K562 (cell line): ENCODE results near the gene CALCOCO2. TPM values are rescaled to one million over a fixed set of nuclear protein-coding genes. Genes with fewer than 3 reads are reported as not detected.

Experiments
- BHLHE40 ChIP-seq: IDR thresholded peaks from 2 replicates; pipeline ENCODE4 v1.6.1; 2011; ENCODE audit warnings: low read length, improper control_type of control experiment
- BRF1 ChIP-seq: IDR thresholded peaks from 3 replicates; pipeline ENCODE4 v1.6.1; 2011; ENCODE audit warnings: borderline replicate concordance, mild to moderate bottlenecking; ENCODE audit not compliant: insufficient read length; ENCODE audit errors: extremely low read depth
- C11orf30 ChIP-seq: fragments of 450-650 bp; IDR thresholded peaks from 2 replicates; pipeline ENCODE4 v1.6.1; 2016; ENCODE audit warnings: low read depth, mild to moderate bottlenecking
- CTCF ChIP-seq, 3 experiments: IDR thresholded peaks in 2 of 3; conservative IDR thresholded peaks in 1 of 3; 2 replicates each; pipeline ENCODE4 v1.5.1; 2011 to 2012; ENCODE audit warnings: low read length in 3 of 3, mild to moderate bottlenecking in 3 of 3, control low read depth in 2 of 3, improper control_type of control experiment in 1 of 3, inconsistent platforms in 1 of 3, low read depth in 1 of 3, mixed read lengths in 1 of 3, moderate library complexity in 1 of 3; ENCODE audit not compliant: insufficient read depth in 2 of 3
- ESRRB ChIP-seq: fragments of 250-450 bp; sonication (Bioruptor Pico); IDR thresholded peaks from 2 replicates; pipeline ENCODE4 v1.5.0; 2020; ENCODE audit warnings: mild to moderate bottlenecking, moderate library complexity, borderline replicate concordance
- FOSL1 ChIP-seq: fragments of 200-800 bp; sonication (Bioruptor generic); conservative IDR thresholded peaks from 2 replicates; pipeline ENCODE4 v1.6.1; 2016; ENCODE audit warnings: missing genetic modification characterization, missing compliant biosample characterization
- HDAC6 ChIP-seq: IDR thresholded peaks from 2 replicates; pipeline ENCODE4 v1.6.1; 2012; ENCODE audit warnings: low read depth, mild to moderate bottlenecking, control low read depth, inconsistent platforms, low read length, moderate library complexity
- HDGF ChIP-seq: fragments of 450-650 bp; IDR thresholded peaks from 2 replicates; pipeline ENCODE4 v1.6.1; 2016
- HINFP ChIP-seq: fragments of 450-650 bp; conservative IDR thresholded peaks from 2 replicates; pipeline ENCODE4 v1.6.1; 2016; ENCODE audit warnings: missing genetic modification characterization, low read depth, mild to moderate bottlenecking, control low read depth, missing compliant biosample characterization
- L3MBTL2 ChIP-seq: fragments of 450-650 bp; IDR thresholded peaks from 2 replicates; pipeline ENCODE4 v1.6.1; 2016; ENCODE audit warnings: mild to moderate bottlenecking, moderate library complexity
- MEF2A ChIP-seq: IDR thresholded peaks from 2 replicates; pipeline ENCODE4 v1.6.1; 2011; ENCODE audit warnings: low read depth, mild to moderate bottlenecking, low read length, moderate library complexity; ENCODE audit not compliant: control insufficient read depth
- MTA1 ChIP-seq: fragments of 450-650 bp; IDR thresholded peaks from 2 replicates; pipeline ENCODE4 v1.6.1; 2017; ENCODE audit warnings: borderline replicate concordance
- MTA2 ChIP-seq: fragments of 450-650 bp; IDR thresholded peaks from 2 replicates; pipeline ENCODE4 v1.6.1; 2016; ENCODE audit warnings: low read depth
- NCOA1 ChIP-seq: fragments of 450-650 bp; IDR thresholded peaks from 2 replicates; pipeline ENCODE4 v1.6.1; 2016; ENCODE audit warnings: low read depth
- PRPF4 ChIP-seq: fragments of 200-400 bp; formaldehyde crosslinking; IDR thresholded peaks from one replicate; pipeline ENCODE4 v1.6.1; 2017; ENCODE audit warnings: low read length, low read depth, mild to moderate bottlenecking; ENCODE audit not compliant: insufficient read depth, poor library complexity, severe bottlenecking
- RB1 ChIP-seq: fragments of 450-650 bp; IDR thresholded peaks from 2 replicates; pipeline ENCODE4 v1.6.1; 2017; ENCODE audit warnings: low read depth, mild to moderate bottlenecking
- RBFOX2 ChIP-seq: fragments of 200-400 bp; formaldehyde crosslinking; IDR thresholded peaks from 2 replicates; pipeline ENCODE4 v1.6.1; 2017; ENCODE audit warnings: low read depth, mild to moderate bottlenecking, low read length, moderate library complexity
- SMAD1 ChIP-seq: fragments of 150-350 bp; IDR thresholded peaks from 2 replicates; pipeline ENCODE4 v1.6.1; 2014; ENCODE audit warnings: low read length, low read depth; ENCODE audit not compliant: partially characterized antibody
- SPI1 ChIP-seq: IDR thresholded peaks from 2 replicates; pipeline ENCODE4 v1.6.1; 2011; ENCODE audit warnings: low read depth, low read length, control low read depth, borderline replicate concordance
- TAF9B ChIP-seq: fragments of 450-650 bp; IDR thresholded peaks from 2 replicates; pipeline ENCODE4 v1.6.1; 2018; ENCODE audit warnings: mild to moderate bottlenecking; ENCODE audit not compliant: partially characterized antibody
- TARDBP ChIP-seq: fragments of 450-650 bp; IDR thresholded peaks from 2 replicates; pipeline ENCODE4 v1.6.1; 2016
- ZBTB26 ChIP-seq: fragments of 450-650 bp; formaldehyde crosslinking; IDR thresholded peaks from 2 replicates; pipeline ENCODE4 v1.4.0; 2022; ENCODE audit warnings: missing genetic modification characterization
- polyA plus RNA-seq, 8 experiments: library from polyadenylated mRNA; depleted of rRNA in 4 of 8; stranded (reverse) in 5 of 8; unstranded in 3 of 8; fragments of >200 nt; fragmentation: Nextera tagmentation in 2 of 8; fragmentation: Illumina TruSeq in 1 of 8; extraction: Ambion mirVana in 2 of 8; extraction: Trizol in 1 of 8; gene quantifications; 2 replicates each; pipeline versions ENCODE4 v1.2.1 to v1.2.3, GENCODE V29; 2011 to 2014; ENCODE audit warnings: inconsistent platforms in 1 of 8, missing spikeins in 1 of 8
- total RNA-seq, 7 experiments: library from RNA; depleted of rRNA in 6 of 7; stranded (reverse); fragments of >200 nt in 6 of 7; fragmentation: Illumina TruSeq in 2 of 7; extraction: Trizol in 2 of 7; gene quantifications; 2 replicates each; pipeline versions ENCODE4 v1.2.1 to v1.2.3, GENCODE V29; 2011 to 2021; ENCODE audit warnings: low replicate concordance in 1 of 7

The CALCOCO2 gene
- total and polyA plus RNA-seq, 9 of the 15 experiments (the other 6 are each of a cell fraction or from before 2014, with no cell fraction given): 24.1 to 87.3 (median 67.5) TPM

- TF ChIP-seq RB1: peak; percentile 87
- 0 out of 2 replicates have a peak, but pooled peaks have one; percentile 24 for TF ChIP-seq FOSL1
- peak; percentile 43 for TF ChIP-seq SMAD1
- no peak for TF ChIP-seq BRF1
- peak; percentile 80 for TF ChIP-seq TAF9B
- peak; percentile 62 for TF ChIP-seq C11orf30
- no peak for TF ChIP-seq ZBTB26
- peak; percentile 30 for TF ChIP-seq PRPF4
- peak; percentile 65; the same call in 1 of the 2 replicates for TF ChIP-seq NCOA1
- peak; percentile 88; the same call in 1 of the 2 replicates for TF ChIP-seq HDGF
- TF ChIP-seq MEF2A: peak; percentile 30; the same call in 1 of the 2 replicates
- TF ChIP-seq CTCF (IDR thresholded peaks at IDR 0.05 in 2 of 3, conservative IDR thresholded peaks at IDR 0.05 in 1 of 3; ENCODE audit: insufficient read depth in 2 of 3, low read depth in 1 of 3, low read length in 3 of 3): peak; percentile 43 to 51 (median 43); a peak in 4 of 6 replicates
- peak; percentile 61 for TF ChIP-seq BHLHE40
- TF ChIP-seq HINFP (tag): no peak
- peak; percentile 47; the same call in 1 of the 2 replicates for TF ChIP-seq SPI1
- peak; percentile 65 for TF ChIP-seq TARDBP
- peak; percentile 65; the same call in 1 of the 2 replicates for TF ChIP-seq MTA1
- TF ChIP-seq RBFOX2: peak; percentile 92
- peak; percentile 31; the same call in 1 of the 2 replicates for TF ChIP-seq MTA2
- TF ChIP-seq HDAC6: no peak
- peak; percentile 52 for TF ChIP-seq L3MBTL2
- TF ChIP-seq ESRRB (CRISPR knock-in tag): no peak
Observed at GRCh38 chr17:48908047-48908843, 77.4 kb downstream of the CALCOCO2 start, which contains the start of gene UBE2Z (continued).
